ENCODE results near the gene LZTFL1.

Gene LZTFL1

GRCh38 chr3:45841757-45842491, at the start of gene LZTFL1:
Gene LZTFL1, minus strand, starts transcription at chr3:45842119. Its CDS starts 128 bp downstream, at chr3:45841991.
- DNase-seq: peak; percentile 92

DNA sequence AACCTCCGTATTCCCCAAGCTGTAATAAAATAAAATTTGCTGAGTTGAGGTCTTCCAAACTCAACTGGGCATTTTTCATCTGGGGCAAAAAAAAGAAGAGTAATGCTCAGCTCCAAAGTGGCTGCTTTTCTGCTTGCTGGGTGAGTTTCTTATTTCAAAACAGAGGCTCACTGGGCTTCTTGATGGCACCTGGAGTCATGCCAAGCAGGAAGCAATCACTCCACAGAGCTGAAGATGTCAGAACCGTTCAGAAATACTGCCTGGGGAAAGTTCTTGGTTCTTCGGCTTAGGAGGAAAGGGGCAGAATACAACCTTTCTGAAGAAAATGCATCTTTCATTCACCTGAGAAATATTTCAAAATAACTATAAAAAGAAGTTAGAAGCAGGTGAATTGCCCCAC, 48.5 kb upstream of the LZTFL1 start:
- DNase-seq: no peak

GRCh38 chr3:45889337-45889736, 47.4 kb upstream of the LZTFL1 start:
- DNase-seq: no peak

GRCh38 chr3:45887759-45888511, 46.0 kb upstream of the LZTFL1 start:
- DNase-seq: no peak

DNA sequence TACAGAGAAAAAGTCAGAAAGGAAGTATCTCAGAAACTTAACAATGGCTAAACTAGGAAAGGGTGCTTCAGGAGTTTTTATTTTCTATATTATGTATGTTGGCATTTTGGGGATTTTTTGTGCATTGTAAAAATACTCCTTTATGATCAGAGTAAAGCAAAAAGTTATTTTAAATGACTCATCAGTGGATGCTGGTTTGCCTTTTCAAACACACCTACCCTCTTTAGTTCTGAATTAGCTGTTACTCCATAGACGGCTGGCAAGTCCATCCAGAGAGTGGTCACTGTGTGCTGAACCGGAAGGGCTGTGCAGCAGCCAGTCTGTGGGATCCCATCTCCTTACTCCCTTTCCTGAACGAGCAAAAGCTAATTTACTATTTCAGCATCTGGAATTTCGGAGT, 45.4 kb upstream of the LZTFL1 start:
- DNase-seq: no peak

- no peak for DNase-seq
Observed at GRCh38 chr3:45885979-45886705, 44.2 kb upstream of the LZTFL1 start, which contains the start of gene CCR9. Gene CCR9, plus strand, starts transcription at chr3:45886543. Its CDS starts 8,391 bp downstream, at chr3:45894934.

DNA sequence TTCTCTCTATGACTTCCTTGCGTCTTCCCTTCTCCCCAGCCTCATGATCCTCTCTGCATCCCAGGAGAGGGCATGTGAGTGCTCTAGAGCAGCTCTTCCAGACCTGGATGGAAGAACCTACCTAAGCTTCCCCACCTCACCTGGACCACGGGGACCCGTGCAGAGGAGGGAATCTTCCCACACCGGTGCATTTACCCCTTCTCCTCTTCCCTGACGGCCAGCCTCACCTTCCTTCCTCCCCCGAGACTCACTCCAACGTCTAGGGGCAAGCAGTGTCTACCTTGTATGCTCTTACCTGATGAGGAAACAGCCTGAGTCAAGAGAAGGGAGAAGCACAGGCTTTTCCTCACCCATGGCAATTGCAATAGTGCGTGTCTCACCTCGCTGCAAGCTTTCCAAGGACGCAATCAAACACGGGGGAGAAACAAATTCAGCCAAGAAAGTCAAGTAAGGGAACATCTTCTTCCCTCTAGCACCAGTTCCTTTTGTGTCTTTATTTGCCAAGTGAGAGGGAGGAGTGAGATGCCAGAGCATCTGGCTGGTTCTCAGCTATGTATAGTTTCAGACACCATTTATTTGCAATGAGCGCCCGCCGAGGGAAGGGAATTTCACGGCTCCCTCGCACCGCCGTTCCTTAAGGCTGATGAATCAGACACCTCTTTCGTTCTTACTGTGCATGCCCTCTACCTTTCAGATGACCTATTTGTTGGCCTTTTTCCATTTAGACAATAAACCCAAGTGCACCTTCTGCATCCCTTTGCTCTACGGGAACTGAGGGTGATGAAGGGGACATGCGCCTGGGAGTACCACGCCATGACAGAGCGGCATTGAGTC, 42.7 kb upstream of the LZTFL1 start:
- DNase-seq: peak; percentile 41

DNA sequence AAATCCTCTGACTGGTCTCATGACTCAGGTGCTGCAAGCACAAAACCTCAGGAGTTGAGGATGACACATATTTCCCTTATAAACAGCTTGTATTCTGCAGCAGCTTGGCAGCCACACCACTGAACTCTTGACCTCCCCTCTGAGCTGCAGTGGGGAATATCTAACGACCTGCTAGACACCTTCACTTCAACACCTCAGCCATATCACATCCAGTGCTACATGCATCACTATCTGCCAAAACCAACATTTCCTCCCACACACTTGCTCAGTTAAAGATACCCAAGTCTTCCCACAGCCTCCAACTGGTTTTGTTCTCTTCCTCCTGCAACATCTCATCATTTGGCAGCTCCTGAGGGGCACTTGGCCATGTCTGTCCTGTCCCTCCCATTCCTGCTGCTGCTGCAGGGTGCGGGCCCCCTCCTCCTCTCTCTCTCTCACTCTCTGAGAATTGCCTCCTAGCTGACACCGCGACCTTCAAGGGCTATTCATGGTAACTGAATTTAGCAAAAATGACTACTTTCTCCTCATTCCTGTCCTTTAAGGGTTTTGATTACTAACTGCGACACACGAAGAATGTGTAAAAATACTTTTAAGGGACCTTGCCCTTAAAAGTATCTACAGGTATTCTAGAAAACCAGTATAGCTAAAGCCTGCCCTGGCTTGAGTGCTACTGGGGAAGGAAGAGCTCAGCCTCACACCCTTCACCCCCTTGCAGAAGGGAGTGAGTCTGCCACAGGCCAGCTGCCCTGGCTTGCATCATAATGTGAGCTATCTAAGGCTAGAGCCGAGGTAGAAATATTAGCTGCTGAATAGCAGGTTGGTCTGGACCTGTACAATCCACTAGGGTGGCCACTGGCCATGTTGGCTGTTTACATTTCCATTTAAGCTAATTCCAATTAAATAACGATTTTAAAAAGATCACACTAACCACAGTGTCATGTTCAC, 39.4 kb upstream of the LZTFL1 start:
- DNase-seq: peak; percentile 44

DNA sequence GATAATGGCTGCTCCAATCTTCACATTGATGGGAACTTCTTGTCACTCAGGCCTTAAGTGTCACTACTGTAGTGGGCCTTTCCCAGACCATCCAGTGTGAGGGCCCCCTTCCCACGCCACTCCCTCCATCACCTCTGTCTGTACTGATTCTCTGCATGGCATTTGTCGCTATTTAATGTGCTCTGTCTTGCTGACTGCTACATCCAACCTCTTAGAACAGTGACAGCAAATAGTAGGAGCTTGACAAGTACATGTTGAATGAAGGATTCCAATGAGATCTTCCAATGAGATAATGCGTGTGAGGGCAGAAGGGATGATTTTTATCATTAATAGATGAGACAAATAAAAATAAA, 38.8 kb upstream of the LZTFL1 start:
- no peak for DNase-seq

DNA sequence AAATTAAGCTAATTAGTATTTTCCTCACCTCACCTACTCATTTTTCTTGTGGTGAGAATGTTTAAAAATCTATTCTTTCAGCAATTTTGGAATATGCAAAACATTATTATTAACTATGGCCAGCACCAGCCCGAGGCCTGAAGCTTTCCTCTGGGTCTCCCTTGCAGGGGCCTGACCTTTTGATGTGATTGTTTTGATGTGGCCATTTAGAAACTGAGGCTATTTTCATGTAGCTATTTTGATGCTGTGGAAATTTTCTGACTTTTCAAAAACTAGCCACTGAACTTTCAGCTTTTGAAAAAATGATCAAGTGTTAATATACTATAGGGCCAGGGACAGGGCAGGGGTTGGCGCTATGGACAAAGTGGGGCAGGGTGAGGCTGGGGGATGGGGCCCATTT, 36.2 kb upstream of the LZTFL1 start:
- DNase-seq: no peak

GRCh38 chr3:45874677-45875346, 32.9 kb upstream of the LZTFL1 start:
- no peak for DNase-seq

DNA sequence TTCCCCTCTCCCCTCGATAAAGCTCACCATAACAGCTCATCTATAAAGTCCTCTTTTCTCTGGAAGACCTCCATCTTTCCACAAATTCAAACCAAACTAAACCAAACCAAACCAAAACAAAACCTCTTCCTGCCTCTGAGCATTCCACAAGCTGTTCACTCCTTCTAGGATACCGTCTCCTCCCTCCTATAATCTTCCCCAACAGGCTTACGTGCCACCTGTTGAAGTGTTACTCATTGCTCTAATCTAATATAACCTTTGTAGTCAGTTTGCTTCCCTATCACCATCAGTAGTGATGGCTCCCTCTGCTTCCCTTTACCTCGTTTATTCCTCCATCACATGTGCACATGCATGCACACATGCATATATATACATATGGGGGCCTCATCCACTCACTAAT, 31.7 kb upstream of the LZTFL1 start:
- no peak for DNase-seq

GRCh38 chr3:45873036-45873435, 31.1 kb upstream of the LZTFL1 start:
- no peak for DNase-seq

GRCh38 chr3:45872569-45872968, 30.6 kb upstream of the LZTFL1 start:
- DNase-seq: no peak

- DNase-seq: no peak
Observed at GRCh38 chr3:45871780-45872179, 29.9 kb upstream of the LZTFL1 start.

DNA sequence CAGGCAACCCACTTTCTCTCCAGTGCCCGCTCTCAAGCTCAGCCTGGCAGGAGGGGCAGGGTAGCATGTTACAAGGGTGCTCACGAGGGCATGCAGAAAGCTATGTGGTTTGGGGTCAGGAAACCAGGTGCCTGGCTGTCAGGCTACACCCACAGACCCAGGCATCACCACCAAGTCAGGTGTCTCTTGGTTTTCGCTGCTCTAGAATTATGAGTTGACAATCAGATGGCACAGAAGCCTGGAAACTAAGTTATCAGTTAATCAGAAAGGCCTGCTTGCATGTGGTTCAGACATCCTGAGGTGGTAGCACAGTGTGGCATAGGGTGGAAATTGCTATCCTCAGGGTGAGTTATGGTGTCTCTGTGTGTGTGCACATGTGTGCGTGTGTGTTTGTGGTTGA, 28.2 kb upstream of the LZTFL1 start:
- DNase-seq: peak; percentile 56

DNA sequence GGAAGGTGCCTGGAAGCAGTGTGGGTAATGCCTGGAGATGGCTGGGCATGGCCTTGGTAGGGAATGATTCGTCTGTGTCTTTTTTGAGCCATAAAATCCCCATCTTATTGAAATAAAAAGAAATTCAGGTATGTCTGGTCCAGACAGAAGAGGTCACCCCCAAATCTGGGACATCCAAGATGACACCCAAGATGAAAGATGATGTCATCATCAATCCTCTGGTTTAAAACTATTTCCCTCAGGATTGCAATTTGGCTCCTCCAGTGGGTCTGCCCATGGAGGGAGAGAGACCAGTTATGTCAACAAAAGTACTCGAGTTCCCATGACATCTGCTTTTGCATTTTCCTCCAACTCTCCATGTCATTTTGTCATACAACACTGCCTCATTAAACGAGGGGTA, 27.7 kb upstream of the LZTFL1 start:
- DNase-seq: no peak

DNA sequence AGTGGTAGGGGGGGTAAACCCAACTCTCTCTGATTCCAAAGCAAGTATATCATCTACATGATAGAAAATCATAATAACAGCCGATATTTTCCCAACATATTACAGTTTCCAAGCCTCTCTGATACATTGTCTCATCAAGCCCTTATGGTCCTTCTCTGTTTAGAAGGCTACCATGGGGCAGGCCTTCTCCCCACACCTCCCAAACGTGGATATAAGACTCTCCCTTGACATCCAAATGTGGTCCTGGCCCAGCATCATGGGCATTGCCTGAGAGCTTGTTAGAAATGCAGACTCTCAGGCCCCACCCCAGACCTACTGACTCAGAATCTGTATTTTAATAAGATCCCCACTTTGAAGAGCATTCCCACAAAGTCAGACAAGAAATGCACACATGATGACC, 26.7 kb upstream of the LZTFL1 start:
- DNase-seq: no peak

GRCh38 chr3:45868213-45868612, 26.3 kb upstream of the LZTFL1 start:
- no peak for DNase-seq

DNA sequence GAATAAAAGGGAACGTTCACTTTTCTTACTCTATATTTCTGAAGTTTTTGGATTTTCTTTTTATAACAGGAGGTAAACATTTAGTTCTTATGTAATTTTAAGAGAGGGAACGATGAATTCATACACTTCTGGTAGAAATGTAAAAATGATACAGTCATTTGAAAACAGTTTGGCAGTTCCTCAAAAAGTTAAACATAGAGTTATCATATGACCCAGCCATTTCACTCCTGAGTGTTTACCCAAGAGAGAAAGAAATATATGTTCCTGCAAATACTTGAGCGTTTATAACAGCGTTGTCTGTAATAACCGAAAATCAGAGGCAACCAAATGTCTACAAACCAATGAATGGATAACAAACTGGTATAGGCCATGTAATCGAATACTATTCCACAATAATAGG, 23.6 kb upstream of the LZTFL1 start:
- no peak for DNase-seq

Data from activated CD4-positive, alpha-beta T cell treated with anti-CD3 and anti-CD28 coated beads for 48 hours (primary cell).